Mesenchymal stem cell (in vitro differentiated cells and primary cell): ENCODE measurements around the gene LRRC63.

Experiments used
- DNase-seq: peaks from one replicate; pipeline ENCODE4 v3.0.0-alpha.2; 2013
- H2AFZ ChIP-seq: one replicate; pipeline ENCODE4 v1.6.1; 2013; ENCODE audit warnings: low read depth, mild to moderate bottlenecking, control low read depth, inconsistent platforms, low read length, moderate library complexity
- H2AK5ac ChIP-seq: 2 replicates; pipeline ENCODE4 v1.6.1; 2013; ENCODE audit warnings: low read length, moderate library complexity, mild to moderate bottlenecking, inconsistent platforms; ENCODE audit not compliant: severe bottlenecking
- H2BK120ac ChIP-seq: one replicate; pipeline ENCODE4 v1.6.1; 2013; ENCODE audit warnings: low read depth, mild to moderate bottlenecking, inconsistent platforms, low read length, moderate library complexity
- H2BK12ac ChIP-seq, 2 experiments: one replicate each; pipeline ENCODE4 v1.6.1; 2013; ENCODE audit warnings: inconsistent platforms in 2 of 2, low read length in 2 of 2, mild to moderate bottlenecking in 2 of 2, moderate library complexity in 2 of 2, control low read depth in 1 of 2
- H2BK15ac ChIP-seq: one replicate; pipeline ENCODE4 v1.6.1; 2013; ENCODE audit warnings: mild to moderate bottlenecking, low read depth, inconsistent platforms; ENCODE audit not compliant: poor library complexity, severe bottlenecking
- H2BK5ac ChIP-seq: 2 replicates; pipeline ENCODE4 v1.6.1; 2013; ENCODE audit warnings: low read depth, mild to moderate bottlenecking, low read length, control low read depth, inconsistent platforms; ENCODE audit not compliant: poor library complexity, severe bottlenecking
- H3K14ac ChIP-seq, 2 experiments: one replicate each; pipeline ENCODE4 v1.6.1; 2013; ENCODE audit warnings: inconsistent platforms in 2 of 2, low read length in 2 of 2, control low read depth in 1 of 2, mild to moderate bottlenecking in 1 of 2, moderate library complexity in 1 of 2
- H3K18ac ChIP-seq, 2 experiments: one replicate each; pipeline ENCODE4 v1.6.1; 2013; ENCODE audit warnings: inconsistent platforms in 2 of 2, low read length in 2 of 2, control low read depth in 1 of 2, low read depth in 1 of 2, mild to moderate bottlenecking in 1 of 2
- H3K23ac ChIP-seq, 2 experiments: one replicate each; pipeline ENCODE4 v1.6.1; 2013; ENCODE audit warnings: inconsistent platforms in 2 of 2, low read length in 2 of 2, mild to moderate bottlenecking in 2 of 2, moderate library complexity in 2 of 2, control low read depth in 1 of 2
- H3K27ac ChIP-seq: 2 replicates; pipeline ENCODE4 v1.5.1; 2013; ENCODE audit warnings: mild to moderate bottlenecking, moderate library complexity, low read length, control low read depth, inconsistent platforms; ENCODE audit not compliant: poor library complexity, severe bottlenecking
- H3K27me3 ChIP-seq, 2 experiments: 2 replicates each; pipeline versions ENCODE4 v1.6.1 to v1.7.0; 2013; ENCODE audit warnings: low read length in 2 of 2, mild to moderate bottlenecking in 2 of 2, moderate library complexity in 2 of 2, control low read depth in 1 of 2, inconsistent platforms in 1 of 2; ENCODE audit not compliant: control insufficient read depth in 1 of 2, insufficient read depth in 1 of 2
- H3K36me3 ChIP-seq, 2 experiments: 2 replicates each; pipeline versions ENCODE4 v1.6.1 to v1.7.0; 2013; ENCODE audit warnings: low read length in 2 of 2, control low read depth in 1 of 2, inconsistent platforms in 1 of 2, low read depth in 1 of 2, mild to moderate bottlenecking in 1 of 2; ENCODE audit not compliant: insufficient read depth in 2 of 2, control insufficient read depth in 1 of 2
- H3K4ac ChIP-seq, 2 experiments: one replicate each; pipeline ENCODE4 v1.6.1; 2013; ENCODE audit warnings: inconsistent platforms in 2 of 2, low read length in 2 of 2, mild to moderate bottlenecking in 2 of 2, moderate library complexity in 2 of 2, control low read depth in 1 of 2, low read depth in 1 of 2
- H3K4me1 ChIP-seq: 2 replicates; pipeline ENCODE4 v1.6.1; 2013; ENCODE audit warnings: low read depth, low read length, control low read depth; ENCODE audit not compliant: control insufficient read depth, insufficient read depth
- H3K4me2 ChIP-seq: 2 replicates; pipeline ENCODE4 v1.6.1; 2013; ENCODE audit warnings: low read length, mild to moderate bottlenecking, inconsistent platforms; ENCODE audit not compliant: poor library complexity, severe bottlenecking
- H3K4me3 ChIP-seq, 2 experiments: 2 replicates each; pipeline versions ENCODE4 v1.5.1 to v1.7.0; 2013; ENCODE audit warnings: low read length in 2 of 2, mild to moderate bottlenecking in 2 of 2, control low read depth in 1 of 2, low read depth in 1 of 2; ENCODE audit not compliant: insufficient read depth in 1 of 2
- H3K79me1 ChIP-seq: replicated peaks from 2 replicates; pipeline ENCODE4 v1.6.1; 2013; ENCODE audit warnings: mild to moderate bottlenecking, control low read depth, low read length, inconsistent platforms; ENCODE audit not compliant: poor library complexity, severe bottlenecking
- H3K9ac ChIP-seq: 2 replicates; pipeline ENCODE4 v1.7.0; 2013; ENCODE audit warnings: mild to moderate bottlenecking, low read length, moderate library complexity
- H3K9me3 ChIP-seq: 2 replicates; pipeline ENCODE4 v1.7.0; 2013; ENCODE audit warnings: mild to moderate bottlenecking, low read length; ENCODE audit not compliant: control insufficient read depth
- H4K8ac ChIP-seq: one replicate; pipeline ENCODE4 v1.6.1; 2013; ENCODE audit warnings: inconsistent platforms, mild to moderate bottlenecking, low read length, moderate library complexity
- H4K91ac ChIP-seq: one replicate; pipeline ENCODE4 v1.6.1; 2013; ENCODE audit warnings: mild to moderate bottlenecking, low read length, inconsistent platforms
- WGBS: methylation state at CpG from one replicate; pipeline ENCODE4 v1.1.7; 2013; ENCODE audit warnings: mixed read lengths; 5-methylcytosine and 5-hydroxymethylcytosine counted together

Gene LRRC63

GRCh38 chr13:46313024-46313423, 101.3 kb downstream of the LRRC63 start:
- no peaks in the 10 kb centered on the region for H3K79me1 ChIP-seq
- no peak overlapping the region for H3K14ac ChIP-seq
- no peaks in the 10 kb centered on the region for H3K36me3 ChIP-seq
- no peaks in the 10 kb centered on the region for H3K27me3 ChIP-seq
- H3K4me3 ChIP-seq: no peak overlapping the region
- no peak overlapping the region for H3K4ac ChIP-seq
- no peak overlapping the region for H3K18ac ChIP-seq
- H3K9me3 ChIP-seq: no peaks in the 10 kb centered on the region
- H3K27ac ChIP-seq: no peak overlapping the region
- H2BK5ac ChIP-seq: no peak overlapping the region
- H3K4me1 ChIP-seq: no peaks in the 10 kb centered on the region
- no peak overlapping the region for H3K4me2 ChIP-seq
- no peak overlapping the region for H2BK15ac ChIP-seq
- no peak overlapping the region for H2BK120ac ChIP-seq
- no peak overlapping the region for H2AK5ac ChIP-seq
- no peak for DNase-seq
- no peak overlapping the region for H4K8ac ChIP-seq
- H2AFZ ChIP-seq: no peak overlapping the region
- WGBS: 71% methylated on average over 1 of the region's 1 CpG
- H2BK12ac ChIP-seq: no peak overlapping the region
- H4K91ac ChIP-seq: no peak overlapping the region
- H3K23ac ChIP-seq: no peak overlapping the region
- H3K9ac ChIP-seq: no peak overlapping the region

GRCh38 chr13:46313432-46314257, 101.9 kb downstream of the LRRC63 start:
- no peak overlapping the region for H3K4me3 ChIP-seq
- H3K23ac ChIP-seq: no peak overlapping the region
- H2BK12ac ChIP-seq: no peak overlapping the region
- no peaks in the 10 kb centered on the region for H3K4me1 ChIP-seq
- H3K4ac ChIP-seq: no peak overlapping the region
- H3K9me3 ChIP-seq: no peaks in the 10 kb centered on the region
- no peak overlapping the region for H2BK120ac ChIP-seq
- no peak overlapping the region for H4K91ac ChIP-seq
- no peak overlapping the region for H4K8ac ChIP-seq
- H3K27ac ChIP-seq: no peak overlapping the region
- no peak overlapping the region for H3K14ac ChIP-seq
- no peak overlapping the region for H2AK5ac ChIP-seq
- H3K9ac ChIP-seq: no peak overlapping the region
- H3K18ac ChIP-seq: no peak overlapping the region
- H2AFZ ChIP-seq: no peak overlapping the region
- H2BK5ac ChIP-seq: no peak overlapping the region
- 92% methylated on average over 4 of the region's 6 CpGs for WGBS
- H2BK15ac ChIP-seq: no peak overlapping the region
- H3K27me3 ChIP-seq: no peaks in the 10 kb centered on the region
- H3K4me2 ChIP-seq: no peak overlapping the region
- no peaks in the 10 kb centered on the region for H3K36me3 ChIP-seq
- no peaks in the 10 kb centered on the region for H3K79me1 ChIP-seq
- no peak for DNase-seq

DNA sequence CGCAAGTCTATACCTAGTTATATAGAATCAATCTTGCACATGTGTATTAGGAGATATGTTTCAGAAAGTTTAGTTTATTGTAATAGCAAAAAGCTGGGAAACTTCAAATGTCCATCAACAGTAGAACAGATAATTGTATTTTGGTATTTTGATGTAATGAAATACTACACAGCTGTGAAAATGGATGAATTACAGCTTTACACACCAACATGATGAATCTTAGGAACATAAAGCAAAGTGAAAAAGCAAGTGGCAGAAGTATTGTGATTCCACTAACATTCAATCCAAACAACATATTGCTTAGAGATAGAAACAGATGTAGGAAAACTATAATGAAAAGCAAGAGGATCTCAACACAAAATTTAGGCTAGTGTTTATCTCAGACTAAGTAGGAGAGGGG, 102.9 kb downstream of the LRRC63 start:
- Histone ChIP-seq H3K18ac (no peak overlapping the region), H2AFZ (no peak overlapping the region), H3K9ac (no peak overlapping the region), H2BK120ac (no peak overlapping the region), H3K79me1 (no peaks in the 10 kb centered on the region), H3K36me3 (no peaks in the 10 kb centered on the region), H2BK5ac (no peak overlapping the region), H2BK15ac (no peak overlapping the region), H3K9me3 (no peaks in the 10 kb centered on the region), H3K4me1 (no peaks in the 10 kb centered on the region), H3K14ac (no peak overlapping the region), H3K27ac (no peak overlapping the region), H3K23ac (no peak overlapping the region), H2AK5ac (no peak overlapping the region), H3K4ac (no peak overlapping the region), H4K8ac (no peak overlapping the region), H4K91ac (no peak overlapping the region), H3K27me3 (no peaks in the 10 kb centered on the region), H3K4me3 (no peak overlapping the region), H2BK12ac (no peak overlapping the region), H3K4me2 (no peak overlapping the region)
- no peak for DNase-seq
- no CpG with 5 or more reads among the region's 1 CpG for WGBS

DNA sequence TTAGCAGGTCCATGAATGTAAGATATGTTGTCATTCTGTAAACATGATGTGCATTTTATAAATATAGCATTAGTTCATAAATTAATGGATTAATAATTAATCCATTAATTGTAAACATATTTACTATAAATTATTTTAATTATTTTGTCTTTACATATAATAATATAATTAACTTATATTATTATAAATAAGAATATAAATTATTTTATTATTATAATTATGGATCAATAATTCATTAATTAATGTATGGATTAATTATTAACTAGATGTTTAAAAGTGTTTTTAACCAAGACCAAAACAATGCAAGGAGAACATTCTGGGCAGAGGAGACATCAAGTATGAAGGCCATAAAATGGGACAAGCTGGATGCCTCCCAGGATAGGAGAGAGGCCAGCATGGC, 103.3 kb downstream of the LRRC63 start:
- Histone ChIP-seq H2AK5ac (no peak overlapping the region), H3K9ac (no peak overlapping the region), H2BK15ac (no peak overlapping the region), H3K9me3 (no peaks in the 10 kb centered on the region), H2BK12ac (no peak overlapping the region), H2AFZ (no peak overlapping the region), H2BK120ac (no peak overlapping the region), H2BK5ac (no peak overlapping the region), H4K91ac (no peak overlapping the region), H3K18ac (no peak overlapping the region), H3K27ac (no peak overlapping the region), H3K36me3 (no peaks in the 10 kb centered on the region), H3K14ac (no peak overlapping the region), H4K8ac (no peak overlapping the region), H3K4me2 (no peak overlapping the region), H3K4ac (no peak overlapping the region), H3K79me1 (no peaks in the 10 kb centered on the region), H3K4me3 (no peak overlapping the region), H3K27me3 (no peaks in the 10 kb centered on the region), H3K23ac (no peak overlapping the region), H3K4me1 (no peaks in the 10 kb centered on the region)
- DNase-seq: no peak
